HG02884 (cell line): ENCODE data around the gene SRRM2.

Experiments
- ATAC-seq: cut with Tn5 transposase; IDR thresholded peaks from one replicate; pipeline ENCODE4 v1.9.1; 2021; ENCODE audit warnings: mild to moderate bottlenecking, moderate library complexity; ENCODE audit not compliant: unreplicated experiment

SRRM2 gene

DNA sequence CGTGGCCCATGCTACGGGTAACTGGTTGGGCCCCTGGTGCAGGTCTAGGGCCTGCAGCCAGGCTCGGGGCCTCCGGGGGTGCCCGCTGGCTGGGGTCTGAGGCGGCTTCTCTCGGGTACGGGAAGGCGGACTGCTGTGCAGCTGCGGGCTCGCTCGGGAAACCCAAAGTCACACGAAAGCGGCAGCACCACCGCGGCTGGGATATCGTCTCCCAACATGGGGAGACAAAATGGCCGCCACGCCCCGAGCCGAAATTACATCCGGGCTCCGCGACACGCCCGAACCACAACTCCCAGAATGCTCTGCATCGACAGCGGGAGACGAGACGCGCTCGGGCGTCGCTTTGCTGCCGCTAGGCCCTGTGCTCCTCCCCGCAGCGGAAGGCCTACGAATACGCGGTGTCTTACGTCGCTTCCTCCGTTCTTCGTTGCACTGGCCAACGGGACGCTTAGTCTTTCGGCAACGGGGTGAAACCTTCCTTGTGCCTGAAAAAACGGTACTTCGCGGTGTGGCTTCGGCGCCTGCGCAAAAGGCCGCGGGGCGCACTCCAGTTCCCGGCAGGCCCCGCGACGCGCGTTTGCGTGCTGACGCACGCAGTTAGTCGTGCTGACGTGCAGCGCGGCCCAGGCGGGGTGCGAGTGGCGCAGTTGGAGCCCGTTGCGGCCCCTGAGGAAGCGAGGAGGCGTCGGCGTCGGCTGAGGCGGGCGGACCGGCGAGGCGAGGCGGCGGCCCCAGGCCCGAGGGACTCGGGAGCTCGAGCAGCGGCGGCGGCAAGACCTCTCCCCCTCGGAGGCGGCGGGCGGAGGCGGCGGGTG is at the start of gene SRRM2:
SRRM2 (plus strand) TSS at position 604 of the 815 bp plus-strand sequence. CDS start 3,727 bp downstream, outside the sequence.
- ATAC-seq, result peak; percentile 76

DNA sequence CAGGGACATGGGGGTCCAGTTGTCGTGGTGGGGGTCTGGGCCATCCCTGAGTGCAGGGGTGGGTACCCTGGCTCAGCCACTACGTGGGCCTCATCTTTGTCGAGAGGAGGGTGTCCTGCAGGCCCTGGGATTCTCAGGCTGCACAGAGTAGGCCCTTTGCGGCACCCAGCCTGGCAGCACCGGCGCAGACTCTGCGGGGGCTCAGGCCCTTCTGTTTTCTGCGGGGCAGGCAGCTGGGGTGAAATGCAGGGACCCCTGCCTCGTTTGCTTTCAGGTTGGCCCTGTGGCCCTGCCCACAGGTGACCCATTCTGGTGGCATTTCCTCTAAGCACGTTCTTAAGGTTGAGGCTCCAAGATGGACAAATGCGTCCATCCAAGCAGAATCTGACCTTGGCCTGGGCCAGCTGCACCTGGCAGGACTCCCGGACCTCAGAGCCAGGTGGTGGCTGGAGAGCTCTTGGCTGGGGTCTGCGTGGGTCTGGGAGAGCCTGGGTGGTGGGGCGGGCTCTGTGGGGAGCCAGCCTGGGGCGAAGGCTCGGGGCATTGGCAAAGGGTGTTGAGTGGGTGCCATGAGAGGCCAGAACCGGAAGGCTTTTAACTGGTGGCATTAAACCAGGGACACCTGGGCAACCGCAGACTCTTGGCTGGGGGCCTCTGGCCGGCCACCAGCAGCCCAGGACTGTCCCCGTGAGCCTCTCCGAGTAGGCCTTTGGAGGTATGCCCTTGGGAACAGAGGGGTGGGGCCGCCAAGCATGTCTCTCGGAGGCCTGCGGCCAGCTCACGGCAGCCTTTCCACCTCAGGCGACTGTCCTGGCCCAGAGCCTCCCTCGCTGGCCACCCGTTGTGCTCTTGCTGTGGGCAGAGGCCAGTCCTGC is 49.3 kb upstream of the SRRM2 start:
- no peak for ATAC-seq

DNA sequence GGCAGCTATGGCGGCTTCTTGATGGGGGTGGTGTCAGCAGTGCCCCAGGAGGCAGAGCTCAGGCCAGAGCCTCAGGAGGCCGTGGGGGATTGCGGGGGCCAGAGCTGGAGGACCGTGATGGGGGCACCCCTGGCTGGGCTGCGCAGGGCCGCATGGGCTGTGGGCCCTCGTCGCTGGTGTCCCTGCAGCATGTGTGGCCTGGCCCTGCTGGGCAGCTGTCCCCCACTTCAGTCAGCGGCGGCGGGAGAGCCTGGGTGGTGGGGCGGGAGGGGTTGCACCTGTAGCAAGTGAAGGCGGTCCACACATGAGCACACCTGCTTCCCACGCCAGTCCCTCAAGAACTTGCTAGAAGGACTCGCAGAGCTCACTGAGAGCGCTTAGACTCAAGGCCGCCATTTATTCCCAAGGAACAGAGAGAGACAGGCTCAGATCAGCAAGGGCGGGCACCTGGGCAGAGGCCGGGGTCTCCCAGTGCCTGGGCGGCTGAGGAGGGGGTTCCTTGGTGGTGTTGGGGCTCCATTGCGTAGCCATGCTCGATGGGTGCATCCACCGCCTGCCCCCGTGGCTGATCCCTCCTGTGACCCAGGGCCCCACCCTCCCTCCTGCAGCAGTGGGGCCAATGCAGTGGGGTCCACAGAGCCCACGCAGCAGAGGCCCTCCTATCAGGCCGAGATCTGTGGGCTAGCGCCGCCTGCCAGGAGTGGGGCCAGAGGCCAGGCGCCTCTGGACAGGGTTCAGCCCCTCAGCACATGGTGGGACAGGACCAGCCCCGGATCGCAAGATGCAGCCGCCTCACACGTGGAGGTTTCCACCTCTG is 48.1 kb upstream of the SRRM2 start:
- no peak for ATAC-seq

DNA sequence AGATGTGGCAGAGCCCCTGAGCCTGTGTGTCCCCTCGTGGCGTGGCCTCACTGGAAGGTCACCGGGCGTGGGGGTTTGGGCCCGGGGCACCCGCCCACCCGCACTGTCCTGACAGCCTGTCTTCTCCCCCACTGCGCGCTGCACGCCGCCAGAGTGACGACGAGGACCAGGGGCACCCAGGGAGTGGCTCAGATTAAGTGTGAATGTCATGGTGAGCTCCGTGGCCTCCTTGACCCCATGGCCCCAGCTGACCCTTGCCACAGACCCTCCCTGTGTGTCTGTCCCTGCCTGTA is 47.5 kb upstream of the SRRM2 start:
- no peak for ATAC-seq

DNA sequence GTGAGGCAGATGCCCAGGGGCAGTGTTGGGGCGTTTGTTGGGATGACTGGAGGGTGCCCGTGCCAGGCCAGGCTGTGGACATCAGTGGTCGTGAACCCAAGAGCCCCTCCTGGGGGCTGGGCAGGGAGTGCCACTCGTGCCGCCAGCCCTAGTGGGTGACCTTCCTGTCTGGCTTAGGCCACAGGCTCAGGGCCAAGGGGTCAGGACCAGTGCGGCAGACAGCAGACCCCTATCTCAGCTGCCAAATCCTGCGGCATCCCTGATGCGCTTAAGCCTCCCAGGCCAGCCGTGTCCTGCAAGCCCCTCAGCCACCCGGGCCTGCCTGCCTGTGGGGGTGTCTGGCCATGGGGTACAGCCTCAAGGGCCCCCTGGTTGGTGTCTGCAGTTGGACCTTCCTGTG is 47.1 kb upstream of the SRRM2 start:
- no peak for ATAC-seq

DNA sequence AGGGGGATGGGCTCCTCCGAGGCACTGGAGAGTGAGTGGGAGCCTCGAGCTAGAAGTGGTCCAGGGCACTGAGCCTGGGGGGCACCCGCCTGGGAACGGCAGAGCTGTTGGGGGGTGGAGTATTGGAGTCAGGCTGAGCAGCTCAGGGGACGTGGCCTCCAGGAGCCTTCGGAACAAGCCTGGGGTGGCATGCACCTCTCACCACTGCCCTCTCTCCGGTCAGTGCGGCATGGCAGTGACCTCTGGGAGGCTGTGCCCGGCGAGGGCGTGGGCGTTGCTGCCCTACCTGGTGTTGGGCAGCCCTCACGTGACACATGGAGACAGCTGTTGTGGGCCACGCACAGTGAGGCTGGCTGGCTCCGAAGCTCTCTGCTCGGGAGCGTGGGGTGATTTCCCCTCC is 46.4 kb upstream of the SRRM2 start:
- no peak for ATAC-seq

DNA sequence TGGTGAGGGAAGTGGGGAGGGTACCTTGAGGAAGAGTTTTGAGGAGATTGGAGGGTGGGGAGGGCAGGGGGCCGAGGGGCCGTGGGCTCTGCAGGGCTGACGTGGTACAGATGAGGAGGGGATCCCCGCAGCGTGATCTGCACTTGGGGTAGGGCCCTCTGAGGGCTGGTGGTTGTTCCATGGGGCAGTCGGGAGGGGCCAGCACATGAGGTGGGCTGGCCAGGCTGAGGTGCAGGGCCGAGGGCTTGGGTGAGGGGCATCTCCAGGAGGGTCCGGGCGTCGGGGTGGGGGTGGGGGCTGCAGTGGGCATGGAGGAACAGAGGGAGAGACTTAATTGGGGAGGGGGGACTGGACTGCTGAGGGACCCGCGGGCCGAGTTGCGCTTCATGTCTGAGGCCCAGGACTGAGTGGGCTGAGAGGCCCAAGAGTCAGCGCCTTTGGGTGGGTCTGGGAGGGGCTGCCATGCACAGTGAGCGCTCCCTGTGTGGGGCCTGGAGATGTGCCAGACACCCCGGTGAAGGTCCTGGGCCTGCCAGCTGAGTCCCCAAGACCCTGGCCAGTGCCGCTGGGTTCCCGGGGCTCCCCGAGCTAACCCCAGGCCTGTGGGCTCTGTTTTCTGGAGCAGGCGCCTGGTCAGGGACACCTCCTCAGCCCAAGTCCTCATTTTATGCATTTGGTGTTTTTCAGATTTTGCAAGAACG is 45.7 kb upstream of the SRRM2 start:
- no peak for ATAC-seq

DNA sequence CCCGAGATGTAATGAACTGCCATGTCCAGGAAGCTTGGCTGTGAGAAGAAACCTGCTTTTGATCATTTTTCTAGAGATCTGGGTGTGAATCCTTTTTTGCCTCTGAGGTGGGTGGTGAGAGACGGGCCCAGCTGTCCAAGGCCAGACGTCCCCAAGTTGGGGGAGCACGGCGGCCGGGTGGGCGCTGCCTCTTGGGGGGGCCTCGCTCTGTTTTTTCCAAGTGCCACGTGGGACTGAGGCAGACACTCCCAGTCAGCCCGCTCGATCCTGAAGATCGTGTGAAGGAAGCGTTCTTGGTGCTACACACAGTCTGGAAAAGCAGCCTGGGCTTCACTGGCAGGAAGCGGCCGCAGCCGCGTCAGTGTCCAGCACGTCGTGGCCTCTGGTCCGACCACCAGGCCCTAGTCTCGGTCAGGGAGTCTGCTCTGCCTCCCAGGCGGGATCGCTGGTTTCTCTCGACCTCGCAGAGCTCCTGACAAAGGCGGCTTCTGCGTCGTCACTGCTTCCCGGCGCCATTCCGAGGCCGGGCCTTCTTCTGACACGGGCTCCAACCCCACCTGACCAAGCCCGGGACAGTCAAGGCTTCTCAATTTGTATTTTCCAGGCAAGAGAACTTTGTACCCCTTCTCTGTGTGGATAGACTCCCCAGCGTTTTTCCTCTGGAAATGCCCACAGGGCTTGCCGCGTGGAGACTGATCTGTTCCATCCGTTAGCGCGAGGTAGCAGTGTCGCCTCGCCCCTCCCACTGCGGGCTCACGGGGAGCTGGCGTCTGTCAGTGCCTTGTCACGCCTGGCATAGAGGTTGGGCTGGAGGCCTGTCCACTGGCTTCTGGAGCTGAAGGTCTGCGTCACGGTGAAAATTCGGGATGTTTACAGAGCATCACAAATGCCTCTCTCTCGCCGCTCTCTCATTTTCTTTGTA is 44.8 kb upstream of the SRRM2 start:
- ATAC-seq, result no peak

DNA sequence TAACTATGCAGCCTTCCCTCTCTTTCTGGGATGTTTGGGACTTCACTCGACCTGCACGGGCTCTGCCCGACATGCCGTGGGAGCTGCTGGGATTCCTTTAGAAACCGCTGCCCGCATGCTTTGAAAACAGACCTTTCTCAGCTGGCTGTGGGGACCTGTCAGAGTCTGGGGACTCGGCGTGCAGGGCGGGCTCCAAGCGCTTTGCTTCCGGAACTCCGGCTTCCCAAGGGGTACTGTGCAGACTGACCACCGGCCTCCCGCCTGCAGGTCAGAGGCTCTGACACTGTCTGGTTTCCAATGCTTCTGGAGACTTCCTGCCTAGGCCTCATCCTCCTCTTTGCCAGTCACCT is 44.2 kb upstream of the SRRM2 start:
- no peak for ATAC-seq

DNA sequence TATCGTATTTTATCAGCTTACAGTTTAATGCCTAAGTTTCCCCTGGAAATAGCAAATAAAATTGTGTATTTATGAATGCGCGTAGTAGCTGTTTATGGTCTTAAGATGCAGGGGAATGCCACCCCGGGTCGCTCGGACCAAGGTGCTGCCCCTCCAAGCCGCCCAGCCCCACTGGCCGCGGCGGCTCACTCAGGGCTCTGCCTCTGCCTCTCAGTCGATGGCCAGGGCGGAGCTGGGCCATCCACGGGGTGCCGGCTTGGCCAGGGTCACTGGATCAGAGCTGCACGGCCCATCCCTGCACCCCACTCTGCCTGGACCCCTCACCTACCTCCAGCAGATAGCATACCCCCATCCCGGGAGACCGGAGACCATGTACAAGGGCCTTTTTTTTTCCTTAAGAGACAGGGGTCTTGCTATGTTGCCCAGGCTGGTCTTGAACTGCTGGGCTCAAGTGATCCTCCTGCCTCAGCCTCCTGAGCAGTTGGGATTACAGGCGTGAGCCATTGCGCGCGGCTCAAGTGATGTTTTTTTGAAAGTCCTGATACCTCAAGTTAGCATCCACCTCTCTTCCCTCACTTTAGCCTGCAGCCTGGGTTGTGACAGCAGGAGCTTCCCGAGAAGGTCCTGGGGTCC is 43.4 kb upstream of the SRRM2 start:
- ATAC-seq, result no peak

DNA sequence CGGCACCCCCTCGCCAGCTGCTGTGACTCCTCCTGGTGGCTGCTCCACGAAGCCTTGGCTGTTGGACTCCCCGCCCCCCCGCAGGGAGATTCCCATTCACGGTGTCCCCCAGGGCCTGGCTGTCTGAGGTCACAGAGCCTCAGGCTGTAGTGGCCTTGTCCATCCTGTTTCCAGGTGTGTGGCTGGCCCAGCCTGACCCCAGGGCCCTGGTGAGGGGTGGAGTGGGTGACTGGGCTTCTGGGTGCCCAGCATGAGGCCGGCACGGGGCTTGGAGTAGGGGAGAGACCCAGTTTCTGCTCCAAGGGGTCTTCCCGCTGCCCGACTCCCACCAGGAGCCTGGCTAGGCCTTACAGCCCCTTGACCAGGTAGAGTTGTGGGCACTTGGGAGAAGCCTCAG is 42.9 kb upstream of the SRRM2 start:
- ATAC-seq, result no peak

DNA sequence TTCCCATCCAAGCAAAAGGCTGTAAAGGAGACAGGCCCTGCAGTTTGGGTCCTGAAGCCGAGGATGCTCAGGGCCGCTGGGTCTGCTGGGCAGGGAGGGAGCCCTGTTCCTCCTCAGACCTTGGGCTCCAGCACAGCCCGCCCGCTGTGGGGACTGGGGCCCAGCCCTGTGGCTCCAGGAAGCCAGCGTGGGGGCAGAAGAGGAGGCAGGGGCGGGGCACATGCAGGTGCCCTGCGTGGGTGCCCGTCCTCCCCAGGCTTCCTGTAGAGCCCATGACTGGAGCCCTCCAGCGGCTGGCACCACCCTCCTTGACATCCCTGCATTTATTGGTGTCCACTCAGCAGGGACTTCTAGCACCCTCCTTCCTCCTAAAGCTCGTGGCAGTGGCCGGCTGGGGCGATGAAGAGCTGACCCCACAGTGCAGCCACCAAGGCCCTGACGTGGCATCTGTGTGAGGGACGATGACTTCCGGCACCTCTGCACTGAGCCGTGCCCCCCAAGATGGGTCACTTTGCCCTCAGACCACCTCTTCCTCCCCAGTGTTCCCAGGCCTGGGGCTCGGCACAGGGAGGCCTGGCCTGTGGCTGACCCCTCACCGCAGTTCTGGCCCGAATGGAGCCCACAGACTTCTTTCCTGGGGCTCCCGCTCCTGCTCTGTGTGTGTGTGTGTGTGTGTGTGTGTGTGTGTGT is 42.3 kb upstream of the SRRM2 start:
- no peak for ATAC-seq

DNA sequence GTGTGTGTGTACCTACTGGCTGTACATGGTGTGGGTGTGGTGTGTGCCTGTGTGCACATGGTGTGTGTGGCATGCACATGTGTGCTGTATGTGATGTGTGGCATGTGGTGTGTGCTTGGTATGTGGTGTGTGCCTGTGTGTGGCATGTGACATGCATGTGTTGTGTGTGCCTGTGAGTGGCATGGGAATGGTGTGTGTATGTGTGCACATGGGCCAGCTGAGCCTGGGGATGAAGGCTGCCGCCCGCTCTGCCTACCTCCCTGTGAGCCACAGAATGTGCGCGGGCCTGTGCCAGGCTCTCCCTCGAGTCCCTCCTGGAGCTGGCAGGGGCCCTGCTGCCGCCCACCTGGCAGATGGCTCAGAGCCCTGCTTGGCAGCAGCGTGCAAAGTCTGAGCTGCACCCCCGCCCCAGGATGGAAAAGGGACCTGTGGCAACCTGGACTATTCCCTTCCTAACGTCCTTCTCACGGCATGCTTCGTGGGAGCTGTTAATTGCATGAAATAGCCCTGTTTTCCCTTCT is 41.7 kb upstream of the SRRM2 start:
- ATAC-seq, result no peak

DNA sequence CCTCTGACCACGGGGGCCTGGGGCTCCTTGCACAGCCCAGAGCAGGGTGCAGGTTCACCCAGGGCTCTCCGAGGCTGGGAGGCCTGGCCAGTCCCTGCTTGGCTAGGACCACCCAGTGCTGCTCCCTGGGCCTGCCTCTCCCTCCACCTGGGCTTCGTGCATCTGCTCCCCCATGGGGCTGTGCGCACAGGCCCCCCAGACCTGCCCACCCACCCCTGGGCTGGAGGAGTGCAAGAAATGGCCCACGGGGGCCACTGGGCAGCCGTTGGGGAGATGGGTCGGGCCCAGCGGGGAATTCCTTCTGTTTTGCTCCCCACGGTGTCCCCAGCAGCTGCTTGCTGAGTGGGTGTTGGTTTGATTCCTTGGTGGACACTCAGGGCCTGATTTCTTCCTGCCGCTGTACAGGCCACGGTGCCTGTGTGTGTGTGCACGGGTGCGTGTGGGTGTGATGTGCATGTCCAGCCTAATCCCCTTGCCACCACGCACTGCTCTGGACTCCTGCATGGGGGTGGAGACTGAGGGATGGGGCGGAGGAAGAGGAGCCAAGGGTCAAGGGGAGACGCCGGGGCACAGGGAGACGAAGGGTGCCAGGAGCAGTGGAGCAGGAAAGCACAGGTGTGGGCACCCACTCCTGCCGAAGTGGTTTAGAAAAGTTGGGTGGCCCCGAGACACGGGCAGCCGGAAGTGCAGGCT is 40.9 kb upstream of the SRRM2 start:
- ATAC-seq, result no peak

DNA sequence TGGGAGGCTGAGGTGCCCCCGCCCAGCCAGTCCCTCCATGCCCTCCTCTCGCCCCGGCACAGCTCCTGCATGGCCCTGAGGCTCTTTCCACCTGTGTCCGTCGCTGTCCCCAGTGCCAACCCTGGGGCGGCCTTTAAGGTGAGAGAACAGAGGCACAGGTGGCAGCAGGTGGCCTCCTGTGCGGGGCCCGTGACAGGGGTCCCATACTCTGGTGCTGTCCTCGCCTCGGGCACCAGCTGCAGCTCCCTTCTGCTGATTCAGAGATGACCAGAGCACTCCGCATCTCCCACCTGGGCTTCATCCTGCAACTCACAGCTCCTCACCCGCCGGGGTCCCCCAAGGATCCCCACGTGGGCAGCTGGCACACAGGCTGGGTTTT is 40.4 kb upstream of the SRRM2 start:
- no peak for ATAC-seq

DNA sequence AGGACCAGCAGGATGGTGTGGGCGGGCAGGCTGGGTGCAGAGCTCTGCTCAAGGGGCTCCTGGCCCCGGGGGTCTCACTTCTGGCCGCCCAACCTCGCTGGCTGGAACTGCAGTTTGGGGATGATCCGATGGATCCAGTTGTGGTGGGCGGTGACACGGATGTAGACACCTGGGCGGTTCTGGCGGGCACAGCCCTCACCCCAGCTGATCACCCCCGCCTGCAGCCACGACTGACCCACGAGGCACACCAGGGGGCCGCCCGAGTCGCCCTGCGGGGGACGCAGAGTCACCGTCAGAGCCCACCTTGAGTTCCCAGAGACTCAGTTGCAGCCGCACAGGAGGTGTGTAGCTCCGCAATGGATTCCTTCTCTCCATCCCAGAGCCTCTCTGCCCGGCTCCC is 39.9 kb upstream of the SRRM2 start:
- no peak for ATAC-seq

DNA sequence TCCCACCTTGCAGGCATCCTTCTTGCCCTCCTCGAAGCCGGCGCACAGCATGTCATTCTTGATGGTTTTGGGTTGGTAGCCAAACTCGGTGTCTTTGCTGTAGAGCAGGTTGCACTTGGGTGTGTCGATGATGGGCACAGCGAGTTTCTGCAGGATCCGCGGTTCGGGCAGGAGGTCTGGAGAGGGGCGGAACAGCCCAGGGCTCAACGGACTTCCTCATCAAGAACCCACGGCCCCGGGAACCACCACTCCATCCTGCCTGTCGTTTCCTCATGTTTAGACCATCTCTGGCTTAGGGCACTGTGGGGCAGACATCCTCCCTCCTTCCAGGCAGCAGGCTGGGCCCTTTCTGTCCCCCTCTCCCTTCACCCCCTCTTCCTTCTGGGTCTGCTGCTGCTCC is 38.9 kb upstream of the SRRM2 start:
- ATAC-seq, result no peak
